WTC11 (cell line): Measurements from ENCODE around the gene C7.

ENCODE experiments used
- EMX1 ChIP-seq: fragments of 250-450 bp; sonication (Bioruptor Pico); IDR thresholded peaks from 2 replicates; pipeline ENCODE4 v1.8.0; 2021; ENCODE audit warnings: mild to moderate bottlenecking
- ESRRA ChIP-seq: sonication (generic); formaldehyde crosslinking; IDR thresholded peaks from 2 replicates; pipeline ENCODE4 v1.8.1; 2022; ENCODE audit warnings: mild to moderate bottlenecking, missing genetic modification reagents, borderline replicate concordance
- FOXP1 ChIP-seq: sonication (generic); formaldehyde crosslinking; IDR thresholded peaks from 2 replicates; pipeline ENCODE4 v1.8.0; 2022; ENCODE audit warnings: missing genetic modification reagents, mild to moderate bottlenecking, moderate library complexity, borderline replicate concordance
- ZNF232 ChIP-seq: sonication (generic); formaldehyde crosslinking; IDR thresholded peaks from 2 replicates; pipeline ENCODE4 v1.8.0; 2022; ENCODE audit warnings: mild to moderate bottlenecking, missing genetic modification reagents
- ZNF317 ChIP-seq: sonication (generic); formaldehyde crosslinking; IDR thresholded peaks from 2 replicates; pipeline ENCODE4 v1.8.1; 2023; ENCODE audit warnings: low read depth, mild to moderate bottlenecking, moderate library complexity, missing genetic modification reagents, borderline replicate concordance
- TF ChIP-seq, protein P1 (sequence below): fragments of 200-600 bp; IDR thresholded peaks from 2 replicates; pipeline ENCODE4 v1.8.0; 2022; ENCODE audit warnings: antibody characterized with exemption
- TF ChIP-seq, protein P2 (sequence below): fragments of 250-450 bp; sonication (Bioruptor Pico); conservative IDR thresholded peaks from 2 replicates; pipeline ENCODE4 v1.9.0; 2021; ENCODE audit warnings: mild to moderate bottlenecking
- TF ChIP-seq, protein P3 (sequence below): sonication (generic); formaldehyde crosslinking; IDR thresholded peaks from 2 replicates; pipeline ENCODE4 v1.8.0; 2023; ENCODE audit warnings: mild to moderate bottlenecking, missing genetic modification reagents
- TF ChIP-seq, protein P4 (sequence below): fragments of 250-450 bp; sonication (Bioruptor Pico); IDR thresholded peaks from 2 replicates; pipeline ENCODE4 v1.9.0; 2021; ENCODE audit warnings: mild to moderate bottlenecking
- TF ChIP-seq, protein P5 (sequence below): sonication (generic); formaldehyde crosslinking; conservative IDR thresholded peaks from 2 replicates; pipeline ENCODE4 v1.8.1; 2022; ENCODE audit warnings: mild to moderate bottlenecking, missing genetic modification reagents
- TF ChIP-seq, protein P6 (sequence below): sonication (generic); formaldehyde crosslinking; IDR thresholded peaks from 2 replicates; pipeline ENCODE4 v1.8.1; 2022; ENCODE audit warnings: low read depth, missing genetic modification reagents, borderline replicate concordance
- TF ChIP-seq, protein P7 (sequence below): fragments of 250-450 bp; sonication (Bioruptor Pico); IDR thresholded peaks from 2 replicates; pipeline ENCODE4 v1.9.0; 2021; ENCODE audit warnings: mild to moderate bottlenecking, borderline replicate concordance
- TF ChIP-seq, protein P8 (sequence below): sonication (generic); formaldehyde crosslinking; IDR thresholded peaks from 2 replicates; pipeline ENCODE4 v1.8.0; 2022; ENCODE audit warnings: mild to moderate bottlenecking, missing genetic modification reagents
- TF ChIP-seq, protein P9 (sequence below): sonication (generic); formaldehyde crosslinking; IDR thresholded peaks from 2 replicates; pipeline ENCODE4 v1.8.0; 2023; ENCODE audit warnings: missing genetic modification reagents

DNA sequence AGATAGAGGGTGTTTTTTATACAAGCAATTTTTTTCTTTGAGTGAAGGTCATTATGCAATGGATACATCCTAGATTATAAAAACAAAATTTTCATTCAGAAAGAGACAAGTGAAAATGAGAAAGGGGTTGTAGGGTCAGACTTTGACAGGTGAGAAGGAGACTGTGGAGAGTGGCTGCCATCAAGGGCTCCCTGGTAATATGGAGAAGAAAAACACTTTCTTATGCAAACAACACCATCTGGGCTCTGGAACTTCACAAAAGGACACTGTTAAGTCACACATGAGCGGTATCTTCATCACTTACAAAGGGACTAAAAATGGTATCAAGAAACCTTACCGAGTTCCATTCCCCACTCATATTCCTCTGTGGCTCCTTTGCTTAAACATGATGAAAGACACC lies 23.5 kb downstream of the C7 start:
- TF ChIP-seq, protein P1, sequence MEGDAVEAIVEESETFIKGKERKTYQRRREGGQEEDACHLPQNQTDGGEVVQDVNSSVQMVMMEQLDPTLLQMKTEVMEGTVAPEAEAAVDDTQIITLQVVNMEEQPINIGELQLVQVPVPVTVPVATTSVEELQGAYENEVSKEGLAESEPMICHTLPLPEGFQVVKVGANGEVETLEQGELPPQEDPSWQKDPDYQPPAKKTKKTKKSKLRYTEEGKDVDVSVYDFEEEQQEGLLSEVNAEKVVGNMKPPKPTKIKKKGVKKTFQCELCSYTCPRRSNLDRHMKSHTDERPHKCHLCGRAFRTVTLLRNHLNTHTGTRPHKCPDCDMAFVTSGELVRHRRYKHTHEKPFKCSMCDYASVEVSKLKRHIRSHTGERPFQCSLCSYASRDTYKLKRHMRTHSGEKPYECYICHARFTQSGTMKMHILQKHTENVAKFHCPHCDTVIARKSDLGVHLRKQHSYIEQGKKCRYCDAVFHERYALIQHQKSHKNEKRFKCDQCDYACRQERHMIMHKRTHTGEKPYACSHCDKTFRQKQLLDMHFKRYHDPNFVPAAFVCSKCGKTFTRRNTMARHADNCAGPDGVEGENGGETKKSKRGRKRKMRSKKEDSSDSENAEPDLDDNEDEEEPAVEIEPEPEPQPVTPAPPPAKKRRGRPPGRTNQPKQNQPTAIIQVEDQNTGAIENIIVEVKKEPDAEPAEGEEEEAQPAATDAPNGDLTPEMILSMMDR: no peak
- TF ChIP-seq, protein P2, sequence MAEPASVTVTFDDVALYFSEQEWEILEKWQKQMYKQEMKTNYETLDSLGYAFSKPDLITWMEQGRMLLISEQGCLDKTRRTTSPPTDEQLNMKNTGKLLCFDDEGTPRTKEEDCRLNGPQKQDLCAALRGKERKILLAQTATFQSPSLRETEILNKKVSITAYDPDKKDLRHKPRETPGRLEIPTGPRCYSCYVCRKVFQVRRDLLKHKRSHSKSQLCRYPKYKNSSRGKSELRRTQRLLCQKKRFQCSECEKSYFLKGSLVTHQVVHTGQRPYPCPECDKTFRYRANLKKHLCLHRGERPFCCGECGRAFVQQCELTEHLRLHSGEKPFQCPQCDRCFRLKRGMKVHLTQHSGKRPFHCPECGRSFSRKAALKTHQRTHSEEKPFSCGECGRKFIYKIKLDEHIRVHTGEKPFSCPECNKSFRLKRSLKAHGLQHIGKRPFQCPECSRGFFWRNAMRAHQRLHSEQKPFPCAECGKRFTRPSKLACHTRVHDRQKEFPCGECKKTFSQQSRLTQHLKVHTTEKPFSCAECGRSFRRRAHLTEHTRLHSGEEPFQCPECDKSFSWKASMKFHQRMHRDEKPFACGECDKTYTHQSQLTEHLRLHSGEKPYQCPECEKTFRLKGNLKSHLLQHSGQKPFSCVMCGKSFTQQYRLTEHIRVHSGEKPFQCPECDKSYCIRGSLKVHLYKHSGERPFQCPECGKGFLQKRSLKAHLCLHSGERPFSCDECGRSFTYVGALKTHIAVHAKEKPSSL (CRISPR knock-in tag): no peak
- TF ChIP-seq, protein P3, sequence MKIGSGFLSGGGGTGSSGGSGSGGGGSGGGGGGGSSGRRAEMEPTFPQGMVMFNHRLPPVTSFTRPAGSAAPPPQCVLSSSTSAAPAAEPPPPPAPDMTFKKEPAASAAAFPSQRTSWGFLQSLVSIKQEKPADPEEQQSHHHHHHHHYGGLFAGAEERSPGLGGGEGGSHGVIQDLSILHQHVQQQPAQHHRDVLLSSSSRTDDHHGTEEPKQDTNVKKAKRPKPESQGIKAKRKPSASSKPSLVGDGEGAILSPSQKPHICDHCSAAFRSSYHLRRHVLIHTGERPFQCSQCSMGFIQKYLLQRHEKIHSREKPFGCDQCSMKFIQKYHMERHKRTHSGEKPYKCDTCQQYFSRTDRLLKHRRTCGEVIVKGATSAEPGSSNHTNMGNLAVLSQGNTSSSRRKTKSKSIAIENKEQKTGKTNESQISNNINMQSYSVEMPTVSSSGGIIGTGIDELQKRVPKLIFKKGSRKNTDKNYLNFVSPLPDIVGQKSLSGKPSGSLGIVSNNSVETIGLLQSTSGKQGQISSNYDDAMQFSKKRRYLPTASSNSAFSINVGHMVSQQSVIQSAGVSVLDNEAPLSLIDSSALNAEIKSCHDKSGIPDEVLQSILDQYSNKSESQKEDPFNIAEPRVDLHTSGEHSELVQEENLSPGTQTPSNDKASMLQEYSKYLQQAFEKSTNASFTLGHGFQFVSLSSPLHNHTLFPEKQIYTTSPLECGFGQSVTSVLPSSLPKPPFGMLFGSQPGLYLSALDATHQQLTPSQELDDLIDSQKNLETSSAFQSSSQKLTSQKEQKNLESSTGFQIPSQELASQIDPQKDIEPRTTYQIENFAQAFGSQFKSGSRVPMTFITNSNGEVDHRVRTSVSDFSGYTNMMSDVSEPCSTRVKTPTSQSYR (CRISPR knock-in tag): no peak
- TF ChIP-seq, protein P4, sequence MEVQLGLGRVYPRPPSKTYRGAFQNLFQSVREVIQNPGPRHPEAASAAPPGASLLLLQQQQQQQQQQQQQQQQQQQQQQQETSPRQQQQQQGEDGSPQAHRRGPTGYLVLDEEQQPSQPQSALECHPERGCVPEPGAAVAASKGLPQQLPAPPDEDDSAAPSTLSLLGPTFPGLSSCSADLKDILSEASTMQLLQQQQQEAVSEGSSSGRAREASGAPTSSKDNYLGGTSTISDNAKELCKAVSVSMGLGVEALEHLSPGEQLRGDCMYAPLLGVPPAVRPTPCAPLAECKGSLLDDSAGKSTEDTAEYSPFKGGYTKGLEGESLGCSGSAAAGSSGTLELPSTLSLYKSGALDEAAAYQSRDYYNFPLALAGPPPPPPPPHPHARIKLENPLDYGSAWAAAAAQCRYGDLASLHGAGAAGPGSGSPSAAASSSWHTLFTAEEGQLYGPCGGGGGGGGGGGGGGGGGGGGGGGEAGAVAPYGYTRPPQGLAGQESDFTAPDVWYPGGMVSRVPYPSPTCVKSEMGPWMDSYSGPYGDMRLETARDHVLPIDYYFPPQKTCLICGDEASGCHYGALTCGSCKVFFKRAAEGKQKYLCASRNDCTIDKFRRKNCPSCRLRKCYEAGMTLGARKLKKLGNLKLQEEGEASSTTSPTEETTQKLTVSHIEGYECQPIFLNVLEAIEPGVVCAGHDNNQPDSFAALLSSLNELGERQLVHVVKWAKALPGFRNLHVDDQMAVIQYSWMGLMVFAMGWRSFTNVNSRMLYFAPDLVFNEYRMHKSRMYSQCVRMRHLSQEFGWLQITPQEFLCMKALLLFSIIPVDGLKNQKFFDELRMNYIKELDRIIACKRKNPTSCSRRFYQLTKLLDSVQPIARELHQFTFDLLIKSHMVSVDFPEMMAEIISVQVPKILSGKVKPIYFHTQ (CRISPR knock-in tag): no peak
- TF ChIP-seq EMX1 (CRISPR knock-in tag): no peak
- TF ChIP-seq FOXP1 (CRISPR knock-in tag): no peak
- no peak for TF ChIP-seq ZNF317 (CRISPR knock-in tag)
- TF ChIP-seq, protein P5, sequence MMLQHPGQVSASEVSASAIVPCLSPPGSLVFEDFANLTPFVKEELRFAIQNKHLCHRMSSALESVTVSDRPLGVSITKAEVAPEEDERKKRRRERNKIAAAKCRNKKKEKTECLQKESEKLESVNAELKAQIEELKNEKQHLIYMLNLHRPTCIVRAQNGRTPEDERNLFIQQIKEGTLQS: no peak
- TF ChIP-seq, protein P6, sequence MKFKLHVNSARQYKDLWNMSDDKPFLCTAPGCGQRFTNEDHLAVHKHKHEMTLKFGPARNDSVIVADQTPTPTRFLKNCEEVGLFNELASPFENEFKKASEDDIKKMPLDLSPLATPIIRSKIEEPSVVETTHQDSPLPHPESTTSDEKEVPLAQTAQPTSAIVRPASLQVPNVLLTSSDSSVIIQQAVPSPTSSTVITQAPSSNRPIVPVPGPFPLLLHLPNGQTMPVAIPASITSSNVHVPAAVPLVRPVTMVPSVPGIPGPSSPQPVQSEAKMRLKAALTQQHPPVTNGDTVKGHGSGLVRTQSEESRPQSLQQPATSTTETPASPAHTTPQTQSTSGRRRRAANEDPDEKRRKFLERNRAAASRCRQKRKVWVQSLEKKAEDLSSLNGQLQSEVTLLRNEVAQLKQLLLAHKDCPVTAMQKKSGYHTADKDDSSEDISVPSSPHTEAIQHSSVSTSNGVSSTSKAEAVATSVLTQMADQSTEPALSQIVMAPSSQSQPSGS (CRISPR knock-in tag): no peak
- TF ChIP-seq, protein P7, sequence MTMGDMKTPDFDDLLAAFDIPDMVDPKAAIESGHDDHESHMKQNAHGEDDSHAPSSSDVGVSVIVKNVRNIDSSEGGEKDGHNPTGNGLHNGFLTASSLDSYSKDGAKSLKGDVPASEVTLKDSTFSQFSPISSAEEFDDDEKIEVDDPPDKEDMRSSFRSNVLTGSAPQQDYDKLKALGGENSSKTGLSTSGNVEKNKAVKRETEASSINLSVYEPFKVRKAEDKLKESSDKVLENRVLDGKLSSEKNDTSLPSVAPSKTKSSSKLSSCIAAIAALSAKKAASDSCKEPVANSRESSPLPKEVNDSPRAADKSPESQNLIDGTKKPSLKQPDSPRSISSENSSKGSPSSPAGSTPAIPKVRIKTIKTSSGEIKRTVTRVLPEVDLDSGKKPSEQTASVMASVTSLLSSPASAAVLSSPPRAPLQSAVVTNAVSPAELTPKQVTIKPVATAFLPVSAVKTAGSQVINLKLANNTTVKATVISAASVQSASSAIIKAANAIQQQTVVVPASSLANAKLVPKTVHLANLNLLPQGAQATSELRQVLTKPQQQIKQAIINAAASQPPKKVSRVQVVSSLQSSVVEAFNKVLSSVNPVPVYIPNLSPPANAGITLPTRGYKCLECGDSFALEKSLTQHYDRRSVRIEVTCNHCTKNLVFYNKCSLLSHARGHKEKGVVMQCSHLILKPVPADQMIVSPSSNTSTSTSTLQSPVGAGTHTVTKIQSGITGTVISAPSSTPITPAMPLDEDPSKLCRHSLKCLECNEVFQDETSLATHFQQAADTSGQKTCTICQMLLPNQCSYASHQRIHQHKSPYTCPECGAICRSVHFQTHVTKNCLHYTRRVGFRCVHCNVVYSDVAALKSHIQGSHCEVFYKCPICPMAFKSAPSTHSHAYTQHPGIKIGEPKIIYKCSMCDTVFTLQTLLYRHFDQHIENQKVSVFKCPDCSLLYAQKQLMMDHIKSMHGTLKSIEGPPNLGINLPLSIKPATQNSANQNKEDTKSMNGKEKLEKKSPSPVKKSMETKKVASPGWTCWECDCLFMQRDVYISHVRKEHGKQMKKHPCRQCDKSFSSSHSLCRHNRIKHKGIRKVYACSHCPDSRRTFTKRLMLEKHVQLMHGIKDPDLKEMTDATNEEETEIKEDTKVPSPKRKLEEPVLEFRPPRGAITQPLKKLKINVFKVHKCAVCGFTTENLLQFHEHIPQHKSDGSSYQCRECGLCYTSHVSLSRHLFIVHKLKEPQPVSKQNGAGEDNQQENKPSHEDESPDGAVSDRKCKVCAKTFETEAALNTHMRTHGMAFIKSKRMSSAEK (CRISPR knock-in tag): no peak
- TF ChIP-seq, protein P8, sequence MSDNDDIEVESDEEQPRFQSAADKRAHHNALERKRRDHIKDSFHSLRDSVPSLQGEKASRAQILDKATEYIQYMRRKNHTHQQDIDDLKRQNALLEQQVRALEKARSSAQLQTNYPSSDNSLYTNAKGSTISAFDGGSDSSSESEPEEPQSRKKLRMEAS (CRISPR knock-in tag): no peak
- TF ChIP-seq ESRRA (CRISPR knock-in tag): no peak
- TF ChIP-seq, protein P9, sequence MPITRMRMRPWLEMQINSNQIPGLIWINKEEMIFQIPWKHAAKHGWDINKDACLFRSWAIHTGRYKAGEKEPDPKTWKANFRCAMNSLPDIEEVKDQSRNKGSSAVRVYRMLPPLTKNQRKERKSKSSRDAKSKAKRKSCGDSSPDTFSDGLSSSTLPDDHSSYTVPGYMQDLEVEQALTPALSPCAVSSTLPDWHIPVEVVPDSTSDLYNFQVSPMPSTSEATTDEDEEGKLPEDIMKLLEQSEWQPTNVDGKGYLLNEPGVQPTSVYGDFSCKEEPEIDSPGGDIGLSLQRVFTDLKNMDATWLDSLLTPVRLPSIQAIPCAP (CRISPR knock-in tag): no peak
- TF ChIP-seq ZNF232 (CRISPR knock-in tag): no peak
